Stimulated activated CD8-positive, alpha-beta memory T cell treated with anti-CD3 and anti-CD28 coated beads, Interleukin-12 subunit alpha, Interleukin-12 subunit beta, amount 100 ng/mL, for 1 hour (primary cell): ENCODE results near the gene EDDM13.
A peak's percentile ranks its signal among the peaks of the same experiment; 100 is the strongest.
"Not testable (repeated sequence)": the region's sequence is repeated elsewhere in the genome, so short reads cannot be mapped to it uniquely, and the experiment has no call there.

Source experiments
- DNase-seq: peaks from one replicate; pipeline ENCODE4 v3.0.0-alpha.2; 2020; ENCODE audit warnings: low read depth

Gene EDDM13

DNA sequence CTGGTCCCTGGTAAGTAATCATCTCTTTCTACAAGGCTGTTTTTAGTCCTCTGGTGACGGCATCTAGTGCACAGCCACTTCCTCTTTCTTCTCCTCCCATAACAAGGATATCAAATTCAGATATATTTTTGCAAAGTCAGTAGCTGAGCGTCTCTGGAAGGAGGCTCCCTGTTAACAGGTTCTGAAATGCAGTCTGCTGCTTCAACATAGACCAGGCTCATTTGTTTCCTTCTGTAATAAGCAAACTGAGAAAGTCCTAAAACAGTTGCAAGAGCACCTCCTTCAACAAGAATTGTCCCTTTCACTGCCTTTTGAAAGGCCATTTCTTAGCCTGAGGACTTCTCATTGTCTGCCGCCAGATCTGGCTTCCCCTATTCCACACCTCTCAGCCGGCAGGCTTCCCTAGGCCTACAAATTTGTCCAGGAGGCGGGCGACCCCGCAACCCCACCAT lies 49.5 kb downstream of the EDDM13 start:
- no peak for DNase-seq

GRCh38 chr19:56324436-56324835 lies 51.9 kb downstream of the EDDM13 start:
- DNase-seq, result no peak

- no peak for DNase-seq
Observed at GRCh38 chr19:56332695-56333094, 60.1 kb downstream of the EDDM13 start.

GRCh38 chr19:56333506-56333905 lies 61.0 kb downstream of the EDDM13 start:
- DNase-seq, result peak; percentile 9

DNA sequence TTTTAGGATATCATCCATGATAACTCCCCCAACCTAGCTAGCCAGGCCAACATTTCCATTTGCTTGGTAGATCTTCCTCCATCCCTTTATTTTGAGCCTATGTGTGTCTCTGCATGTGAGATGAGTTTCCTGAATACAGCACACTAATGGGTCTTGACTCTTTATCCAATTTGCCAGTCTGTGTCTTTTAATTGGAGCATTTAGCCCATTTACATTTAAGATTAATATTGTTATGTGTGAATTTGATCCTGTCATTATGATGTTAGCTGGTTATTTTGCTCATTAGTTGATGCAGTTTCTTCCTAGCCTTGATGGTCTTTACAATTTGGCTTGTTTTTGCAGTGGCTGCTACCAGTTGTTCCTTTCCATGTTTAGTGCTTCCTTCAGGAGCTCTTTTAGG lies 62.8 kb downstream of the EDDM13 start:
- not testable (repeated sequence) for DNase-seq

DNA sequence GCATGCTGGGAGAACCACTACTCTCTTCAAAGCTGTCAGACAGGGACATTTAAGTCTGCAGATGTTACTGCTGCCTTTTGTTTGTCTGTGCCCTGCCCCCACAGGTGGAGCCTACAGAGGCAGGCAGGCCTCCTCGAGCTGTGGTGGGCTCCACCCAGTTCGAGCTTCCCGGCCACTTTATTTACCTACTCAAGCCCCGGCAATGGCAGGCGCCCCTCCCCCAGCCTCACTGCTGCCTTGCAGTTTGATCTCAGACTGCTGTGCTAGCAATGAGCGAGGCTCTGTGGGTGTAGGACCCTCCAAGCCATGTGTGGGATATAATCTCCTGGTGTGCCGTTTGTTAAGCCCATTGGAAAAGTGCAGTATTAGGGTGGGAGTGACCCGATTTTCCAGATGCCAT lies 64.5 kb downstream of the EDDM13 start:
- not testable (repeated sequence) for DNase-seq

- DNase-seq, result not testable (repeated sequence)
Observed at GRCh38 chr19:56339031-56339430, 66.5 kb downstream of the EDDM13 start.

GRCh38 chr19:56341948-56342347 lies 69.4 kb downstream of the EDDM13 start:
- no peak for DNase-seq

DNA sequence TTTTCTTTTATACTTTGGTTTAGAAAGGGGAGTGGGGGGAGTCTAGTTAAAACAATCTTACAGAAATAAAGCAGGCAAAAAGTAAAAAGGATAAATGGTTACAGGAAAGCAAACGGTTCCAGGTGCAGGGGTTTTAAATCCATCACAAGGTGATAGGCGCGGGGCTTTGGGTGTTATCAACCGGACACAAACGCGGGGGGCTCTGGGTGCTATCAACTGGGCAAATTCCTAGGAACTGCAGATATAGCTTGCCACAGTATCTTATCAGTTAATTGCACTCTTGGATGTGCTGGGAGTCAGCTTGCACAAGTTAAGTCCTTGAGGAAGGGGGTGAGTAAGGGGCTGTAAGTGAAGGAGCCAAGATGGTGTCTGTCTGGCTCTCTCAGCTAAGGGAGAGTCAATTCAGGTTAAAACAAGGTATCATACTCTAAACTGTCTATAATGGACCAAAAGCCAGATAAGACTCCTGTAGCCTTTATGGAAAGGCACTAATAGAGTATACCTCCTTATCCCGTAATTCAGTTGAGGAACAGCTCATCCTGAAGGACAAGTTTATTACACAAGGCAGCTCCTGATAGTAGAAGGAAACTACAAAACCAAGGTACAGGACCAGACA lies 74.7 kb downstream of the EDDM13 start:
- no peak for DNase-seq

DNA sequence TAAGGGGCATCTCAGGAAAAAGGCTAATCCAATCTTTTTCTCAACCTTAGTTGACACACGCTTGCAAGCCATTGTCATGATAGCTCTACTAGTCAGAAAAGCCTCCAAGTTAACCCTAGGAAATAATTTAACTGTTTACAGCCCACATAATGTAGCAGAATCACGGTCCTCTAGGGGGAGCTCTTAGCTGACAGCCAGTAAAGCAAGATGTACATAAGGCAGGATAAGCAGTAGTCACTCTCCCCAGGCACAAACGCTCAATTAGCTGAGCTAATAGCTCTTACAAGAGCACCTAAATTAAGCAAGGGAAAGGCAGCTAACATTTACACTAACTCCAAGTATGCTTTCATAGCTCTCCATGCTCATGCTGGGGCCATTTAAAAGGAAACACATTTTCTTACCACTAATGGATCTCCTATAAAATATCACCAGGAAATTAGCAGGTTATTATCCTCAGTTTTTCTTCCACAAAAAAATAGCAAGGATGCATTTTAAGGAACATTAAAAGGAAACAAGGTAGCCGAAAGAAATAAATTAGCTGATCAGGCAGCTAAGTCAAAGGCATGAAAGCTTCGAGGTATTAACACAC lies 75.8 kb downstream of the EDDM13 start:
- DNase-seq, result no peak

DNA sequence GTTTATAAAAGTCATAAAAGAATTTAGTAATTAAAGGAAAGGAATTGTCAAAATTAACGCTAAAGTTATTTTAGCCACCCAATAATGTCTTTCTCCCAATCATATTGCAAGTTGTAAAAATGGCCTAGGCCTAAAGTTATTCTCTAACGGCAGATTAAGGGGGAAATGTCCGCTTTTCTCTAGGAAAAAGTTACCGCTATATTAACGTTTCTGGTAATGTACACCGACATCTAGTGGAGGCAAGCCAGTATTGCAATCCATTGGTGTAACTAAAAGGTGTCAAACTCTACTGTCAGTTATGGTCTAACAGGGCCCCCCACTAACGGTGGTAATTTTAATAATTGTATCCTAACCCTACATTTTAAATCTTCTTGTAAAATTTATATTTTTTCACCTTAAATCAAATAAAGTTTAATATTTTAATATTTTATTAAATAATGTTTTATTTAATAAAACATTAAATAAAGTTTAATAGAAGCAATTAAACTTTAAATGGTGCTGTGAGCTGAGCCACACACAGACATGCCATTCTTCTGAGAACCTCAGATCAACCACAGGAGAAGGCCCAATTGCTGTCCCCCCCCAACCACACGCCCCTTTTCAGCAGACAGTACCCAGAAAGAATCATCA lies 78.0 kb downstream of the EDDM13 start:
- peak; percentile 27 for DNase-seq

DNA sequence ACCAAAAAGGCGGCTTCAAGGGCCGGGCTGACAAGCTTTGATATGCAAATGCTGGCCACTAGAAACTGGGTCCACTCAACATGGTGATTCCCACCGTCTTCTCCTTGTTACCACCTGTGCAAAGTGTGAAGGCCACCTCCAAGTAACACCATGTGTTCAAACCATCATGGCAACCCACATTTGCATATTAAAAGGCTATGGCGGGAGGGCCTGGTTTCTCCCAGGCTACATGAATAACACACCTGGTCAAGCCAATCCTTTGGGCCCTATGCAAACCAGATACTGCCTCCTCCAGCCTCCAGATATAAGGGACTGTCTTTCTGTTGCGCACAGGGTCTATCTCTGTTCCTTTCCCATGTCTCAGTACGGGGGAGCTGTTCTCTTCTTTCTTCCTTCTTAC lies 78.7 kb downstream of the EDDM13 start:
- no peak for DNase-seq

DNA sequence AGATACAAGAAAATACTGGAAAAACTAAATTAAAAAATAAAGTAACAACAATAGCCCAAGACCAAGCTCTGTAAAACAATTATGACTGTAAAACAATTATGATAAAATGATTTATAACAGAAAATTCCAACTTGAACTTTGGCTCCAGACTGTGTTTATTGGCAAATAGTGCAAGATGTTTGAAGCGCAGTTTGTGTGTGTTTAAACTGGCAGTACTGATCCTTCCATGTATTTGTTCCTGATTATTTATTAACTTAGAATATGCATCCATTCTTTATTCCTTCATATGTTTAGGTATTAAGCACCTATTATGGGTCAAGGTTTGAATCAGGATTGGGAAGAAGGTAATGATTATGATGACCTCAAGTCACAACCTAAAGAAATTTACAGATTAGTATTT lies 83.0 kb downstream of the EDDM13 start:
- no peak for DNase-seq

DNA sequence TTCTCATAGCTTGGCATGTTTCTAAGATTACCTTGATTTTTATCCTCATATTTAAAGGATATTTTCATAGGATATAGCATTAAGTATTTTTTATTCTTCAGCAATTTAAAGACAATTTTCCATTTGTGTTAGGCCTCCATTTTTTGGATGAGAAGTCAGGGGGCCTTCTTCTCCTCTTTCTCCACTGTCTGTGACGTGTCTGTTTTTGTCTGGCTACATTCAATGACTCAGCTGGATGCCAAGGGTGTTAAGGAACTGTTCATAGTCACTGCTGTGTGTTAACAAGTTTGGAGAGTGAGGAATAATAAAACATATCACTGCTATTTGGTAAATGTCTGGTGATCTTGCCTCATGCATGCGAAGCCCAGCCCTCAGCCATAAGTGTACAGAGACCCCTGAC lies 84.4 kb downstream of the EDDM13 start:
- DNase-seq, result no peak
